Osteoblast (primary cell): Measurements from ENCODE around the gene DNAJB6. TPM values are rescaled to one million over a fixed set of nuclear protein-coding genes. Genes with fewer than 3 reads are reported as not detected.

ENCODE experiments used
- DNase-seq: peaks from one replicate; pipeline ENCODE4 v3.0.0; 2011; ENCODE audit warnings: low spot score, mixed read lengths; ENCODE audit not compliant: insufficient read length; ENCODE audit errors: missing footprints
- H2AFZ ChIP-seq: 2 replicates; pipeline ENCODE4 v1.6.0; 2011; ENCODE audit warnings: mild to moderate bottlenecking, low read length
- H3K27ac ChIP-seq: 2 replicates; pipeline ENCODE4 v1.5.1; 2011; ENCODE audit warnings: mild to moderate bottlenecking, low read depth, low read length, moderate library complexity
- H3K27me3 ChIP-seq: 2 replicates; pipeline ENCODE4 v1.6.0; 2012; ENCODE audit warnings: mild to moderate bottlenecking, control low read depth, inconsistent platforms, low read length, moderate library complexity; ENCODE audit not compliant: insufficient read depth
- H3K36me3 ChIP-seq: 2 replicates; pipeline ENCODE4 v1.5.1; 2011; ENCODE audit warnings: mild to moderate bottlenecking, low read length, control low read depth, moderate library complexity; ENCODE audit not compliant: insufficient read depth
- H3K4me1 ChIP-seq: 2 replicates; pipeline ENCODE4 v1.5.1; 2011; ENCODE audit warnings: mild to moderate bottlenecking, low read length, control low read depth, moderate library complexity; ENCODE audit not compliant: insufficient read depth
- H3K4me2 ChIP-seq: 2 replicates; pipeline ENCODE4 v1.6.0; 2011; ENCODE audit warnings: mild to moderate bottlenecking, low read length; ENCODE audit not compliant: insufficient read depth
- H3K4me3 ChIP-seq: fragments of 200-600 bp; sonication (generic); 3 replicates; pipeline ENCODE4 v1.5.1; 2012; ENCODE audit warnings: mild to moderate bottlenecking, low read length, inconsistent platforms; ENCODE audit not compliant: insufficient read depth
- H3K79me2 ChIP-seq: 2 replicates; pipeline ENCODE4 v1.6.0; 2012; ENCODE audit warnings: mild to moderate bottlenecking, low read length, control low read depth, inconsistent platforms; ENCODE audit not compliant: insufficient read depth
- H3K9me3 ChIP-seq: 2 replicates; pipeline ENCODE4 v1.5.1; 2011; ENCODE audit warnings: low read depth, low read length, control low read depth
- H4K20me1 ChIP-seq: 2 replicates; pipeline ENCODE4 v1.6.0; 2012; ENCODE audit warnings: mild to moderate bottlenecking, low read length, control low read depth; ENCODE audit not compliant: insufficient read depth
- CTCF ChIP-seq: IDR thresholded peaks from 2 replicates; pipeline ENCODE4 v1.5.1; 2011; ENCODE audit warnings: mild to moderate bottlenecking, low read depth, low read length, moderate library complexity; ENCODE audit errors: extremely low read depth
- total RNA-seq: library from RNA; depleted of rRNA; stranded (reverse); fragments of >200 nt; gene quantifications from 2 replicates; pipeline ENCODE4 v1.2.3, GENCODE V29; 2012

Gene DNAJB6
- total RNA-seq, 1 donor: 84.7 TPM

GRCh38 chr7:157395206-157395605 is 58.4 kb downstream of the DNAJB6 start:
- peaks cover 65% of the 10 kb centered on the region for H3K79me2 ChIP-seq

GRCh38 chr7:157396316-157397035 is 59.7 kb downstream of the DNAJB6 start:
- Histone ChIP-seq H3K27ac (no peak overlapping the region), H3K27me3 (no peaks in the 10 kb centered on the region), H3K36me3 (peaks cover 23% of the 10 kb centered on the region), H3K4me2 (no peak overlapping the region), H3K79me2 (peaks cover 66% of the 10 kb centered on the region), H3K4me3 (no peak overlapping the region), H3K4me1 (peaks cover 19% of the 10 kb centered on the region), H2AFZ (no peak overlapping the region), H3K9me3 (no peaks in the 10 kb centered on the region), H4K20me1 (peaks cover 2% of the 10 kb centered on the region)
- TF ChIP-seq CTCF: no peak
- DNase-seq: no peak

More at GRCh38 chr7:157395206-157395605, 58.4 kb downstream of the DNAJB6 start:
- H3K4me2 ChIP-seq: no peak overlapping the region
- no peak for TF ChIP-seq CTCF
- H3K27me3 ChIP-seq: no peaks in the 10 kb centered on the region
- H3K36me3 ChIP-seq: peaks cover 26% of the 10 kb centered on the region
- peaks cover 2% of the 10 kb centered on the region for H4K20me1 ChIP-seq
- H3K4me3 ChIP-seq: no peak overlapping the region
- H3K4me1 ChIP-seq: peaks cover 24% of the 10 kb centered on the region
- DNase-seq: no peak
- H2AFZ ChIP-seq: no peak overlapping the region
- no peak overlapping the region for H3K27ac ChIP-seq
- no peaks in the 10 kb centered on the region for H3K9me3 ChIP-seq

GRCh38 chr7:157397036-157397720 is 60.4 kb downstream of the DNAJB6 start:
- no peak overlapping the region for H3K4me2 ChIP-seq
- H2AFZ ChIP-seq: no peak overlapping the region
- peaks cover 64% of the 10 kb centered on the region for H3K79me2 ChIP-seq
- peaks cover 2% of the 10 kb centered on the region for H4K20me1 ChIP-seq
- TF ChIP-seq CTCF: no peak
- no peaks in the 10 kb centered on the region for H3K27me3 ChIP-seq
- no peak overlapping the region for H3K4me3 ChIP-seq
- peaks cover 19% of the 10 kb centered on the region for H3K36me3 ChIP-seq
- DNase-seq: no peak
- no peak overlapping the region for H3K27ac ChIP-seq
- no peaks in the 10 kb centered on the region for H3K9me3 ChIP-seq
- peaks cover 19% of the 10 kb centered on the region for H3K4me1 ChIP-seq
